ENCODE data around the gene SSBP3. TPM values are rescaled to one million over a fixed set of nuclear protein-coding genes. Genes with fewer than 3 reads are reported as not detected.

The SSBP3 gene
- total RNA-seq, 1 experiment from 2014 or later = 37.5 TPM

DNA sequence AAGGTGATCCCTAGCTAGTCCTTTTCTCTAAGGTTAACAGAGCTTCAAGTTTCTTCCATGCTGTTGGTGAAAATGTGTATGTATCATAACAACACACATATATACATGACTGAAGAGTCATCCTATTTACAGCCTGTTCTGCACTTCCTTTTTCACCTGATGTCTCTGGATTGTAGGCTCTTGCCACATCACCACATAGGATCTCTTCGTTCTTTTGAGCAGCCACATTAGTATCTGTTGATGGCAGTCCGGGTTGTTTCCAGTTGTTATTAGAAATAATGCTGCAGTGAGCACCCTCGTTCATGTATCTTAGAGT, 186.5 kb downstream of the SSBP3 start:
- TF ChIP-seq TCF7L2 (IDR thresholded peaks at IDR 0.05; ENCODE audit: borderline replicate concordance, extremely low read depth, insufficient read depth, insufficient read length) = no peak
- no peak overlapping the region for H3K4me3 ChIP-seq (replicated peaks in 1 of 2; ENCODE audit: low read depth in 1 of 2, low read length in 2 of 2)
- ChIA-PET CTCF (no interaction called here), RAD21 (ENCODE audit: low non-redundant PET in 1 of 2, low total read pairs in 2 of 2, uncharacterized antibody in 2 of 2, unreplicated experiment in 2 of 2) (no interaction called here), POLR2A (interaction anchor here (0.8 kb wide), 1 partner anchor 20 kb away, joined by 3 read pairs; the partner anchor contains the start of genes CYB5RL and MRPL37)
- H3K27me3 ChIP-seq (ENCODE audit: insufficient read depth, low read length) = no peaks in the 10 kb centered on the region
- no peak overlapping the region for H2AFZ ChIP-seq (ENCODE audit: low read depth, low read length, poor library complexity, severe bottlenecking)
- no peaks in the 10 kb centered on the region for H4K20me1 ChIP-seq (ENCODE audit: insufficient read depth)
- ATAC-seq (no peak), DNase-seq (ENCODE audit: low read depth, low spot score) (no peak)
- no peaks in the 10 kb centered on the region for H3K4me1 ChIP-seq (ENCODE audit: control insufficient read depth in 1 of 2, insufficient read depth in 2 of 2, low read length in 2 of 2)
- peaks cover 4% of the 10 kb centered on the region; the same call in 1 of the 2 replicates for H3K79me2 ChIP-seq (ENCODE audit: insufficient read depth, low read length)
- no peak overlapping the region for H3K4me2 ChIP-seq (ENCODE audit: low read length)
- no peaks in the 10 kb centered on the region for H3K9me2 ChIP-seq (ENCODE audit: insufficient read depth)
- intact Hi-C loops (cut with micrococcal nuclease) = no loop called here
- no peak overlapping the region for H3K27ac ChIP-seq (ENCODE audit: low read depth, low read length)
- H3K9me3 ChIP-seq (ENCODE audit: control insufficient read depth in 1 of 2, insufficient read depth in 1 of 2, low read depth in 1 of 2, low read length in 2 of 2) = no peaks in the 10 kb centered on the region
- no peak overlapping the region for H3K9ac ChIP-seq (ENCODE audit: low read length)
- peaks cover 39 to 41% of the 10 kb centered on the region in 2 experiments for H3K36me3 ChIP-seq (ENCODE audit: control insufficient read depth in 1 of 2, insufficient read depth in 2 of 2, low read length in 2 of 2)
- no TSS peak for BruUV-seq (replicated peaks)

DNA sequence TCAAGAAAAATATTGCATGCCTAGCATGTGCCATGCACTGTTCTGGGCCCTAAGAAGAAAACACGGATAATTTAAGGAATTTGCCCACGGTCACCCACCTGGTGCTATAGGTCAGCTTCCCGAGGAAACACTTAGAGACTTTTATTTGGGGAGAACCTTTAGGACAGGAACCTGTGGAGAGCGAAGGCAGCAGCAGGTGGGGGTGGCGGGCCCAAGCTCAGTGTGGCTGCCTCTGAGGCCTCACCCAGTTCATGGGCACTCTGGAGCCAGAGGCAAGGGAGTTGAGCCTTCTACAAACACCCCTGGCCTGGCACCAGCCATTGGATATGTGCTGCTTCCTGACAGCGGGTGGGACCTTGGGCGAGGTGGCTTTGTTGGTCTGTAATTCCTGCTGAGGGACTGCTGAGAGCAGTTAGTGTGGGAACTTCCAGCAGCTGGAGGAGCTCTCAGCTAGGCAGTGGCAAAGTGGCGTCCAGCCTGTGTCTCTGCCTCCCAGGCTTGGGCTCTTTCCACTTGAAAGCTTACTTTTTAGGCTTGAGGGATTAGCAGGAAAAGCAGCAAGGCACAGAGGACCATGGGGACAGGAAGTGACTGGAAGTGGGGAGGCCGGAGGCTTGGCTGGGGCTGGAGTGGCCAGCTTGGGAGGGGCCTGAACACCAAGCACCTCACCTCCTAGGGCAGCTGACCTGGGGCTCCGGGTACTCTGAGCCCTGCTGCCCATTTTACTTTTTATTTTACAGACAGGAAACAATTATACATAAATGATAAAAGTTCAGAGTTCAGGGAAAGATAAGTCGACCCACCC, 187.1 kb downstream of the SSBP3 start:
- DNase-seq (ENCODE audit: low read depth, low spot score) = no peak
- H3K4me3 ChIP-seq (replicated peaks in 1 of 2; ENCODE audit: low read depth in 1 of 2, low read length in 2 of 2) = no peak overlapping the region
- ATAC-seq = no peak
- no peaks in the 10 kb centered on the region for H4K20me1 ChIP-seq (ENCODE audit: insufficient read depth)
- H2AFZ ChIP-seq (ENCODE audit: low read depth, low read length, poor library complexity, severe bottlenecking) = no peak overlapping the region
- H3K4me2 ChIP-seq (ENCODE audit: low read length) = no peak overlapping the region
- H3K79me2 ChIP-seq (ENCODE audit: insufficient read depth, low read length) = peaks cover 4% of the 10 kb centered on the region; the same call in 1 of the 2 replicates
- H3K9me3 ChIP-seq (ENCODE audit: control insufficient read depth in 1 of 2, insufficient read depth in 1 of 2, low read depth in 1 of 2, low read length in 2 of 2) = no peaks in the 10 kb centered on the region
- TF ChIP-seq ZNF274 (IDR thresholded peaks at IDR 0.05; ENCODE audit: low read depth, low read length) = no peak
- TF ChIP-seq POLR2A (IDR thresholded peaks at IDR 0.05; ENCODE audit: borderline replicate concordance, extremely low read depth, insufficient read depth, insufficient read length) = no peak
- TF ChIP-seq TCF7L2 (IDR thresholded peaks at IDR 0.05; ENCODE audit: borderline replicate concordance, extremely low read depth, insufficient read depth, insufficient read length) = no peak
- TF ChIP-seq CEBPB (IDR thresholded peaks at IDR 0.05; ENCODE audit: low read depth) = no peak
- TF ChIP-seq POLR2AphosphoS5 (IDR thresholded peaks at IDR 0.05; ENCODE audit: low read depth, low read length) = no peak
- no peak for TF ChIP-seq SRF (IDR thresholded peaks at IDR 0.05; ENCODE audit: low read depth)
- TF ChIP-seq ZBTB33 (IDR thresholded peaks at IDR 0.05; ENCODE audit: extremely low read depth, insufficient replicate concordance, low read length) = no peak
- TF ChIP-seq ZFX (IDR thresholded peaks at IDR 0.05) = no peak
- TF ChIP-seq EZH2 (IDR thresholded peaks at IDR 0.05) = no peak
- TF ChIP-seq EZH2phosphoT487 (IDR thresholded peaks at IDR 0.05; ENCODE audit: borderline replicate concordance) = no peak
- no TSS peak for BruUV-seq (replicated peaks)
- no peaks in the 10 kb centered on the region for H3K4me1 ChIP-seq (ENCODE audit: control insufficient read depth in 1 of 2, insufficient read depth in 2 of 2, low read length in 2 of 2)
- ChIA-PET CTCF (no interaction called here), POLR2A (interaction anchor here (0.8 kb wide), 1 partner anchor 19 kb away, joined by 3 read pairs; the partner anchor contains the start of genes CYB5RL and MRPL37), RAD21 (ENCODE audit: low non-redundant PET in 1 of 2, low total read pairs in 2 of 2, uncharacterized antibody in 2 of 2, unreplicated experiment in 2 of 2) (no interaction called here)
- intact Hi-C loops (cut with micrococcal nuclease) = no loop called here
- no peak overlapping the region for H3K27ac ChIP-seq (ENCODE audit: low read depth, low read length)
- H3K9ac ChIP-seq (ENCODE audit: low read length) = no peak overlapping the region
- peaks cover 44 to 45% of the 10 kb centered on the region in 2 experiments for H3K36me3 ChIP-seq (ENCODE audit: control insufficient read depth in 1 of 2, insufficient read depth in 2 of 2, low read length in 2 of 2)
- H3K9me2 ChIP-seq (ENCODE audit: insufficient read depth) = no peaks in the 10 kb centered on the region
- H3K27me3 ChIP-seq (ENCODE audit: insufficient read depth, low read length) = no peaks in the 10 kb centered on the region
